ENCODE data around the gene DAAM1.

DAAM1 gene

GRCh38 chr14:59305231-59305630, 116.8 kb downstream of the DAAM1 start:
- Histone ChIP-seq H3K27ac (ENCODE audit: low read length) (peak overlapping the region; percentile 41), H4K20me1 (ENCODE audit: insufficient read depth, low read length) (no peaks in the 10 kb centered on the region), H2AFZ (ENCODE audit: low read depth, low read length) (no peak overlapping the region), H3K4me2 (ENCODE audit: insufficient read depth, low read length) (peak overlapping the region; percentile 14; the same call in 1 of the 2 replicates), H3K9ac (ENCODE audit: low read depth, low read length) (no peak overlapping the region), H3K9me3 (ENCODE audit: insufficient read depth, low read length, severe bottlenecking) (no peaks in the 10 kb centered on the region), H3K36me3 (ENCODE audit: insufficient read depth, low read length) (no peaks in the 10 kb centered on the region), H3K79me2 (ENCODE audit: insufficient read depth, low read length) (no peaks in the 10 kb centered on the region), H3K4me3 (ENCODE audit: low read depth in 1 of 2, low read length in 2 of 2) (no peak overlapping the region), H3K27me3 (ENCODE audit: insufficient read depth, low read length, poor library complexity) (no peaks in the 10 kb centered on the region), H3K4me1 (ENCODE audit: insufficient read depth, low read length) (peaks cover 53% of the 10 kb centered on the region)
- no peak for DNase-seq
- ATAC-seq (ENCODE audit: insufficient read depth, low read depth): no peak; the same call in 2 of the 3 replicates
- TF ChIP-seq EZH2 (IDR thresholded peaks at IDR 0.05; ENCODE audit: borderline replicate concordance, low read depth, low read length, severe bottlenecking): no peak
- TF ChIP-seq CTCF (IDR thresholded peaks at IDR 0.05; ENCODE audit: borderline replicate concordance, extremely low read depth, low read length, poor library complexity, severe bottlenecking): no peak

GRCh38 chr14:59305836-59306555, 117.5 kb downstream of the DAAM1 start:
- H3K4me3 ChIP-seq (ENCODE audit: low read depth in 1 of 2, low read length in 2 of 2): no peak overlapping the region
- DNase-seq (no peak), ATAC-seq (ENCODE audit: insufficient read depth, low read depth) (no peak)
- H3K4me1 ChIP-seq (ENCODE audit: insufficient read depth, low read length): peaks cover 45% of the 10 kb centered on the region
- peak overlapping the region; percentile 41 for H3K27ac ChIP-seq (ENCODE audit: low read length)
- no peaks in the 10 kb centered on the region for H3K9me3 ChIP-seq (ENCODE audit: insufficient read depth, low read length, severe bottlenecking)
- H3K9ac ChIP-seq (ENCODE audit: low read depth, low read length): no peak overlapping the region
- no peaks in the 10 kb centered on the region for H4K20me1 ChIP-seq (ENCODE audit: insufficient read depth, low read length)
- H2AFZ ChIP-seq (ENCODE audit: low read depth, low read length): no peak overlapping the region
- no peaks in the 10 kb centered on the region for H3K36me3 ChIP-seq (ENCODE audit: insufficient read depth, low read length)
- H3K79me2 ChIP-seq (ENCODE audit: insufficient read depth, low read length): no peaks in the 10 kb centered on the region
- H3K4me2 ChIP-seq (ENCODE audit: insufficient read depth, low read length): peak overlapping the region; percentile 14; the same call in 1 of the 2 replicates
- H3K27me3 ChIP-seq (ENCODE audit: insufficient read depth, low read length, poor library complexity): no peaks in the 10 kb centered on the region
- TF ChIP-seq EZH2 (IDR thresholded peaks at IDR 0.05; ENCODE audit: borderline replicate concordance, low read depth, low read length, severe bottlenecking) (no peak), CTCF (IDR thresholded peaks at IDR 0.05; ENCODE audit: borderline replicate concordance, extremely low read depth, low read length, poor library complexity, severe bottlenecking) (no peak)

- Histone ChIP-seq H3K79me2 (ENCODE audit: insufficient read depth, low read length) (no peaks in the 10 kb centered on the region), H3K4me1 (ENCODE audit: insufficient read depth, low read length) (peaks cover 38% of the 10 kb centered on the region), H3K36me3 (ENCODE audit: insufficient read depth, low read length) (no peaks in the 10 kb centered on the region), H3K4me3 (ENCODE audit: low read depth in 1 of 2, low read length in 2 of 2) (no peak overlapping the region), H3K27ac (ENCODE audit: low read length) (no peak overlapping the region), H4K20me1 (ENCODE audit: insufficient read depth, low read length) (no peaks in the 10 kb centered on the region), H3K9ac (ENCODE audit: low read depth, low read length) (no peak overlapping the region), H3K9me3 (ENCODE audit: insufficient read depth, low read length, severe bottlenecking) (no peaks in the 10 kb centered on the region), H3K4me2 (ENCODE audit: insufficient read depth, low read length) (no peak overlapping the region), H3K27me3 (ENCODE audit: insufficient read depth, low read length, poor library complexity) (no peaks in the 10 kb centered on the region), H2AFZ (ENCODE audit: low read depth, low read length) (no peak overlapping the region)
- no peak for TF ChIP-seq EZH2 (IDR thresholded peaks at IDR 0.05; ENCODE audit: borderline replicate concordance, low read depth, low read length, severe bottlenecking)
- no peak for TF ChIP-seq CTCF (IDR thresholded peaks at IDR 0.05; ENCODE audit: borderline replicate concordance, extremely low read depth, low read length, poor library complexity, severe bottlenecking)
- no peak for ATAC-seq (ENCODE audit: insufficient read depth, low read depth)
- no peak for DNase-seq
These were observed 118.3 kb downstream of the DAAM1 start for GRCh38 chr14:59306775-59307174.
